ENCODE results near the gene AKR1C3.
"Not testable (repeated sequence)": the region's sequence is repeated elsewhere in the genome, so short reads cannot be mapped to it uniquely, and the experiment has no call there.

The AKR1C3 gene

DNA sequence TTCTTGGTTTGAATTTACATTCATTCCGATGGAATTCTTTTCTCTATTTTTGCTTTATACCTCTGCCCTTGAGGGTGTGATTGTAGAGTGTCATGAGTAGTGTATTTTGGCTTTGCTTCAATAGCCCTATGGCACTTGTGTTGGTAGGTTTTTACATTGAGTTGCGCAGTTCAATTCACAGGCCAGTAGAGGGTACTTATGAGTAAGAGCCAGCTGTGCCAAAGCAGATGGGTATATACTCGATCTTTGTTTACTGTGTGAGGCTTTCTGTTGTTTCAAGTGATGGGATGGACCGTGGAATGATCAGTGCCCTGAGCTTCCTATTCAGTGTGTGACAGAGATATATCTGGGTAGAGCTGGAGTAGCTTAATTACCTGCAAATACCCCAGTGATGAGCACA, 4.3 kb upstream of the AKR1C3 start:
- DNase-seq: peak in 1 of 5 donors; percentile 56

DNA sequence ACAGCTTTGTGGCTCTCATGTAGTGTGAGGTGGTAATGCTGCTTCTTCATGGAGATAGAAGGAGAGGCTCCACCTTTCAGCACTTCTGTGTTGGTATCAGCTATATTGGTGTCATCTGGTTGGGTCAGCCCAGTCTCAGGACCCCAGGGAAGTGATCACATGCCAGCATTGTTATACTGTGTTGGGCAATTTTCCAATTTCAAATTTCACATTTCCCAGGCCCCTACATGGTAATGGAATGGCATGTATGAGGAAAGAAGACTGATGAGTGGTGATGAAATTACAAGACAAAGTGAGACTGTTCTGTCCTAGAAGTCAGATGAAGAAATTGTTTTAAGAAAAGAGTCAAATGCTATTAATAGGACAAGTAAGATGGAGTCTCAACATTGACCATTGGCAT, 3.7 kb upstream of the AKR1C3 start:
- DNase-seq: no peak

DNA sequence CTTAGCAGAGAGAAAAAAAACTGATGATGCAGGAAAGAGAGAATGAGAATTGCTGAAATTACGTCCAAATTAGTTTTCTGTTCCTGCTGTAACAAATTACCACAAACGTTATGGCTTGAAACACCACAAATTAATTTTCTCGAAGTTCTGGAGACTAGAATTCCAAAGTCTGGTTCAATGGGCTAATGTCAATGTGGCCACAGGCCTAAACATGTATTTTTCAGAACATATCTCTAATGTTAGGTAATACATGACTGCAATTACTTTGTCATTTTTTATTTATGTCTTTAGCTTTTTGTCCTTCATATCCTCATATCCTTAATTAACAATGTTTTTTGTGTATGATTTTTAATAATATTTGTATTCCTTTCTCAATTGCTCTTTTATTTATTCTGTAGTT, 3.0 kb upstream of the AKR1C3 start:
- DNase-seq: no peak

DNA sequence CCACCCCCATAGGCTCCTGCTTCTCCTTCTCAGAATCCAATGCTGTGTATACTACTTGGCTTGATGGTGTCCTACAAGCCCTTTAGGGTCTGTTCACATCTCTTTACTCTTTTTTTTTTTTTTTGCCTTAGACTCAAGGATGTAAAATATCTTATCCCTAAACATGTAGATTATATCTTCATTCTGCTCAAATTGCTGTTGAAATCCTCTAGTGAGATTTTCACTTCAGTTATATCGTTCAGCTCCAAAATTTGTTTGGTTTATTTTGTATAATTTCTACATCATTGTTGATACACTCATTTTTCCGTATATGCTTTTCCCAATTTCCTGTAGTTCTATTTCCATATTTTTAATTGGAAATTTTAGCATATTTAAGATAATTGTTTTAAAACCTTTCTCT, 1.8 kb upstream of the AKR1C3 start:
- no peak for DNase-seq

DNA sequence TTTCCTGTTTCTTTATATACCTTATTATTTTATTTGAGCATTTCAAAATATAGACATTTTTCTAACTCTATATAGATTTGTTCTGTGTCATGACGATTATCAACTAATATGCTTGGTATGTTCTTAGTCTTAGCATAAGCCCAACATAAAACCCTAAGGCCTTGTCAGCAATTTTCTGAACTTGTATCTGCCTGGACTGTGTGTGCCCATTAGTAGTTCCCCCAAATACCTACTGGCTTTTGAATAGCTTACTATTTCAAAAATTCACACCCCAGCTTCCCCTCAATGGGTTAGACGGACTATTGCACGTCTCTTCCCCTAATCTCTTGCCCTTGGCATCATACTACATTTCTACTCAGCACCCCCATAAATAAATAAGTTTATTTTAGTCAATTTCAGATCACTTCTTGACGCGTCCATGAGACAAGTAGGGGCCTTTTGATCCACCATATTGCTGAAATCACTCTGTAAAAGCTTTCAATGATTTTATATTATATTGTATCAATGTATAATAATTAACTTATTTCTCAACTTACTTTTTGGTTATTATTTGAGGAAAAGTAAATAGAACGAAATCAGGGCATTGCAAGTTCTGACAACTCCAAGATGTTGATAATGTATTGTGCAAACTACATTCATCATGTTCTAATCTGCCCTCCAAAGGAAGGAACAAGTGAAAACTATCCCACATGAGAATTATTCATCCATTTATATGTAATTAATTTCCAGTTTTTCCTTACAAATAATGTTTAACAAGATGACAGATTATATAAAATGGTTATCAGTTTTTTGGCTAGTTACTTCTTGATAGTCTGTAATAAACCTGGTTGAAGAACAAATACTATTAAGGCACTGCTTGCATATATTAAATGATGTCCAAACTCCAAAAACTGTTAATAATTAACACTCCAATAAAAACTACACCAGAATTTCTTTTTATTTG, 1.1 kb upstream of the AKR1C3 start:
- no peak for DNase-seq

DNA sequence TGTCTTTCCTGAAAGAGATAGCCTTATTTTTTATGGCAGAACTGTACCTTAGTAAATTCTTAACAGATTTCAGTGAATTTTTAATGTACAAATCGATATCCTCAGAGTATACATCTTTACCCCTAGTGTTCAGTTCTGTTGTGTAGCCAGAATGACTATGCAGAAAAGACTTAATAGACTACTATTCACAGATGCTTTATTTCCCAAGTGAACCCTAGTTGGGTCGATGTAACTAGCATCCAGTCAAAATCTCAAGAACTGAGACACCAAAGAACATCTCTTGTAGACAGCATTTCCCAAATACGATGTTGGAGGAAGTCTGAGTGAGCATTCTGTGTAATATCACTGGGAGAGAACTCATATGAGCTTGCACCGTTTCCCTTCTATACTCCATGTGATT, 1.5 kb downstream of the AKR1C3 start:
- DNase-seq: no peak

DNA sequence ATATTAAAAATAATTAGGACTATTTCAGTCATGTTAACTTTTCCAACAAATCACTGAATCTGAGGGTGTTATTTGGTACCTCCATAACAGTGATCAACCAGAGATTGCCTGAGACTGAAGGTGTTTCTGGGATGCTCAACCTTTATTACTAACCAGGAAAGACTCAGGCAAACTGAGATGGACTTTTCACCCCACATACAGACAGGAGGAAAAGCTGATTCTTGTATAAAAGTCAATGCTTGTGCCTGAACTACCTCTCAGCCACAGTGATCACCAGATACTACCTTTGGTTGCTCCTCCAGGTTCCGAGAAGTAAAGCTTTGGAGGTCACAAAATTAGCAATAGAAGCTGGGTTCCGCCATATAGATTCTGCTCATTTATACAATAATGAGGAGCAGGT, 1.9 kb downstream of the AKR1C3 start:
- DNase-seq: no peak

DNA sequence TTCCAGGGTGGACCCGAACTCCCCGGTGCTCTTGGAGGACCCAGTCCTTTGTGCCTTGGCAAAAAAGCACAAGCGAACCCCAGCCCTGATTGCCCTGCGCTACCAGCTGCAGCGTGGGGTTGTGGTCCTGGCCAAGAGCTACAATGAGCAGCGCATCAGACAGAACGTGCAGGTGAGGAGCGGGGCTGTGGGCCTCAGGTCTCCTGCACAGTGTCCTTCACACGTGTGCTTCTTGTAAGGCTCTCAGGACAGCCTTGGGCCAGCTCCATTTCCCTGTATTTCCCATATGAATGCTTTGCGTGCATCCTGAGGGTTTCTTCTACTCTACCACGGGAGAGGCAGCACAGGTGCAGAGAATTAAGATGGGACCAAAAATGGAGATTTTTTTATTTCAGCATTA, 8.3 kb downstream of the AKR1C3 start:
- not testable (repeated sequence) for DNase-seq

DNA sequence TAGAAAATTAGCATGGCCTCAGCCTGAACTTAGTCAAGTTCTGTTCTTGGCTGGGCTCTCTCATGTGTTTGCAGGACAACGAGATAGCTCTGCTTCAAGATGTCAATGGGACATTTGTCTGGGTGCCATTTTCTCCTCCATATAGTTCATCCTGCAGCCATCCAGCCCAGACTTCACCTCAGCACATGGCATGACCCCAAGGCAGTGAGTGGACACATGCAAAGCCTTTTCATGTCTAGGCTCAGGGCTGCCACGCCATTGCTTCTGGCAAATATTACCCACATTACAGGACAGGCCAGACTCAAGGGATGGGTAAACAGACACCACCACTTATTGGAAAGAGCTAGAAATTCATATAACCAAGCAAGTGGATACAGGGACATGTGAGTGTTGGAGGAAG, 9.3 kb downstream of the AKR1C3 start:
- no peak for DNase-seq

DNA sequence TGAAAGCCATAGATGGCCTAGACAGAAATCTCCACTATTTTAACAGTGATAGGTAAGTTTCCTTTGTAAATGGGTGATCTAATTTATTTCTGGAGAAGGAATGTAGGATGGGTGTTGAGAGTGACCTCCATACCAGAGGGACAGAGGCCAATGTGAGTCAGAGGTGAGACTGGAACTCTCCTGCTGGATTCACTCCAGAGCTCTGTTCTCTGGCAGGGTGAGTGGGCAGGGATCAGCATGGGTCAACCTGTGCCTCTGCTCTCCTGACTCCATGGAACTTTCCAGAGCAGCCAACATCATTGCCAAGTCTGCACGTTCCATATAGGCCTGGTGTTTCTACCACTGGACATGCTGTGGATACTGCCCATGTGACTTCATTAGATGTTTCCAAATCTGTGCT, 11.4 kb downstream of the AKR1C3 start:
- DNase-seq: no peak

DNA sequence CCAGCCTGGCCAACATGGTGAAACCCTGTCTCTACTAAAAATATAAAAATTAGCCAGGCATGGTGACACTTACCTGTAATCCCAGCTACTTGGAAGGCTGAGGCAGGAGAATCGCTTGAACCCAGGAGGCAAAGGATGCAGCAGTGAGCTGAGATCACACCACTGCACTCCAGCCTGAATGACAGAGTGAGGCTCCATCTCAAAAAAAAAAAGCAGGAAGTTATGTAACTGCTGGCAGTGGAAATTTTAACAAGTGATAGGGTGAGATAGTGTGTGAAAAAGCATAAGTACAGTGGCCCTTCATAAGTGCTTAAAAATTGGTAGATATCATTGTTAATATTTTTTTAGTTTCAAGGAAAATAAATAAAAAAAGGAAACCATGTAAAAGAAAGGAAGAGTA, 12.3 kb downstream of the AKR1C3 start:
- DNase-seq: no peak

DNA sequence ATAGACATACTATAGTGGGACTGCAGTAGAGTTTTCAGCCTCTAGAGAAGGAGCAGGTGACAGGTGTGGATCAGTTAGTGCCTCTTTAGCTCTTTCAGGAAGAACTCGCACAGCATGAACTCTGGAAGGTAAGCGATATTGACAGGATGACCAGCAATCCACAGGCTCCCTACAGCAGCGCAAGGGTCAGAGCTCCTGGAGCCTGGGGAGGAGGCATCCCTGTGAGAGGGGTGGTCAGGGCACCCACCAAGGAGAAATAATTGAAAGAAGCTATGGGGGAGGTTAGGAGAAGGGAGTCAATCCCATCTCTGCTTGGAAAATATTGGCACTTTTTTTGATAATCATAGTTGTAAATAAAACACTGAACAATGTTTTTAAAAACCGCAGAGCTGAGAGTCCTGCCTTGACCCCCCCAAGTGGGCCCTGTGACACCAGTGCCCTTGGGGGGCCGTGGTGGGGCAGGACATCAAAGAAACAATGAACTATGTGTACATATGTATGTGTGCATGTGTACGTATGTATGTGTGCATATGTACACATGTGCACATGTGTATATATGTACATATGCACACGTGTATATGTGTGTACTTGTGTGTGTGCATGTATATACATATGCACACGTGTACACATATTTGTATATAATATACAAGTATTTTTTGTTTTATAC, 13.8 kb downstream of the AKR1C3 start:
- DNase-seq: no peak

DNA sequence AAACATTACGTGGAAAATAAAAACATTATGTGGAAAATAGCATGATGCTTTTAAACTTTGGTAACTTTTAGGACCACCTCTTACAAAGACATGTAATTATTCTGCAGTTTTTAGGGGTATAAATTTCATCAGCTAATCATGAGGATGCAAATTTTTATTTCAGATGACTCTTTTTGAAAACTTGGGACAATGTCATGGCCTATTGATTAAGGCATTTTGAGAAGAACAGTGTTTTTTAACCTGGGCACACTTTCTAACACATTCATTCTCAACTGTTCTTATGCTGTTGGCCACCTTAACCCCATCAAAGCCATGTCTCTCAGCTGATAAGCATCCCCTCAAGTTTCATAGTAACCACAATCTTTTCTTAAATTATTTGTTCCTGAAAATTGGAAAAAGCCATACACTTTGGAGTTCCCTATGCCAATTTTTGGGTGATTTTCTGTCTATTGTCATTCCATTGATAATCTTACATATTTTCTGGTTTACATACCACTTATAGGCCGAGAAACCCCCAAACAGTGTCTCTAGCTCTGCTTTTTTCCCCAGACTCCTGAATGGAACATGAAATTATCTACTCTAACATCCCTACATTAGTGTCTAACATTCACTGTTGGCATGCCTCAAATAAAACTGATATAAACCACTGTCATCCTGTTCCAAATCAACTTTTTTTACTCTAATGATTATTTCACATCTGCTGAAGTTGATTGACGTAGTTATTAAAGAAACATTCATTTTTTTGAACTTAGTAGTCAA, 14.6 kb downstream of the AKR1C3 start:
- no peak for DNase-seq

DNA sequence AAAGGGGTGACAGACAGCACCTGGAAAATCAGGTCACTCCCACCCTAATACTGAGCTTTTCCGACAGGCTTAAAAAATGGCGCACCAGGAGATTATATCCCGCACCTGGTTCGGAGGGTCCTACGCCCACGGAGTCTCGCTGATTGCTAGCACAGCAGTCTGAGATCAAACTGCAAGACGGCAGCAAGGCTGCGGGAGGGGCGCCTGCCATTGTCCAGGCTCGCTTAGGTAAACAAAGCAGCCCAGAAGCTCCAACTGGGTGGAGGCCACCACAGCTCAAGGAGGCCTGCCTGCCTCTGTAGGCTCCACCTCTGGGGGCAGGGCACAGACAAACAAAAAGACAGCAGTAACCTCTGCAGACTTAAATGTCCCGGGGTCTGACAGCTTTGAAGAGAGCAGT, 15.6 kb downstream of the AKR1C3 start:
- not testable (repeated sequence) for DNase-seq

DNA sequence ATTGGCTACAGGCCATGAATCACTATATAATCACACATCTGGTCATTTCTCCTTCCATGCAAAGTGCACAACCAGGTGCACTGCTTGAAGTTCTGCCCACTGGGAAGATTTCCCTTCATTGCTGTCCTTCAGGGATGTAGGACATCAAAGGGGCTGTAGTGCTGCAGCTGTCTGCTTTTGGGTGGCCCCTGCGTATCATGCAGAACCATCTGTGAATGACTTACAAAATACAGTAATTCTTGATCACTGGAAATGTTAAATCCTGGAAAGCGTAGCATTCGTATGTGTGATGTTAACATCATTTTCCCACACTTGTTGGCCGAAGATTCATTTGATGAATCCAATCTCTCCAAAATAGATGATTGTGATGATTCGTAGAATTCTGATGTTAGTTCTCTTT, 22.4 kb downstream of the AKR1C3 start:
- no peak for DNase-seq

DNA sequence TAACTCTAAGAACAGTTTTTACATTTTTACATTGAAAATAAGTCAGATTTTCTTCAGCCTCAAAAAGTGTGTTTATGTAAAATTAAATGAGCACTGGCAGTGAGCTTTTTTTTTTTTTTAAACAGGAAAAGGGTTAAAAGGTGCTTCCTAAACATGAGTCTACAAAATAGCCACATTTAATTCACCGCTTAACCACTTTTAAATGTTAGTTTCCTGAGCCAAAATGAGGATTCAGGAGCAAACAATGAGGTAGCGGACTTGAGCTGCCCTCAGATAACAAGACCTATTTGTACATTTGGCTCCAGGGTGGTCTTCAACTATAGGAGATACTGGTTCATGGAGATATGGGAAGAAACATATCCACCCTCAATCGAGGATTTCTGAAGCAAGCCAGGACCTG, 22.8 kb downstream of the AKR1C3 start:
- no peak for DNase-seq

DNA sequence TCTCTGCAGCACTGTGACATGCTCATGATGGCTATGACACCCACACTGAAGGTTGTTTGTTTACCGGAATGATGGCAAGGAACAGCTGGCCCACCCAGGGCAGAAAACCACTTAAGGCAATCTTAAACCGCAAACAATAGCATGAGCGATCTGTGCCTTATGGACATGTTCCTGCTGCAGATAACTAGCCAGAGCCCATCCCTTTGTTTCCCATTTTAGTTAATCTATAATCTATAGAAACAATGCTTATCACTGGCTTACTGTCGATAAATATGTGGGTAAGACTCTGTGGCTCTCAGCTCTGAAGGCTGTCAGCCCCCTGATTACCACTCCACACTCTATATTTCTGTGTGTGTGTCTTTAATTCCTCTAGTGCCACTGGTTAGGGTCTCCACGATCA, 25.8 kb downstream of the AKR1C3 start:
- not testable (repeated sequence) for DNase-seq

DNA sequence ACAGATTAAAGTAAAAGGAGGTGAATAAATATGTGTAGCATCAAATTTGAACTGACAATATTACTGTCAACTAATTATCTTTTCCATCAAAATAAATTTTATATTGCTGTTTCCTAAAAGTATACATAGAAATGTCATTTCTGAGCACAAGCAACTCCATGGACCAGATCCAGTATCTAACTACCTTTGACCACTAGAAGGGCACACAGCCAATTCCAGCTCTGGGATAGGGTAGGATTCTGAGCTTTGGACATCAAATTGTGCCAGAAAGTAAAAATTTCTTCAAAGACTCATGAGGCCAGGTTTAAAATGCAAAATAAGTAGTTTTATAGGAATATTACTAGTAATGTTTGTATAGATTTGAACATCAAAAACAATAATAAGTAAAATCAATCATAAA, 29.7 kb downstream of the AKR1C3 start:
- no peak for DNase-seq

DNA sequence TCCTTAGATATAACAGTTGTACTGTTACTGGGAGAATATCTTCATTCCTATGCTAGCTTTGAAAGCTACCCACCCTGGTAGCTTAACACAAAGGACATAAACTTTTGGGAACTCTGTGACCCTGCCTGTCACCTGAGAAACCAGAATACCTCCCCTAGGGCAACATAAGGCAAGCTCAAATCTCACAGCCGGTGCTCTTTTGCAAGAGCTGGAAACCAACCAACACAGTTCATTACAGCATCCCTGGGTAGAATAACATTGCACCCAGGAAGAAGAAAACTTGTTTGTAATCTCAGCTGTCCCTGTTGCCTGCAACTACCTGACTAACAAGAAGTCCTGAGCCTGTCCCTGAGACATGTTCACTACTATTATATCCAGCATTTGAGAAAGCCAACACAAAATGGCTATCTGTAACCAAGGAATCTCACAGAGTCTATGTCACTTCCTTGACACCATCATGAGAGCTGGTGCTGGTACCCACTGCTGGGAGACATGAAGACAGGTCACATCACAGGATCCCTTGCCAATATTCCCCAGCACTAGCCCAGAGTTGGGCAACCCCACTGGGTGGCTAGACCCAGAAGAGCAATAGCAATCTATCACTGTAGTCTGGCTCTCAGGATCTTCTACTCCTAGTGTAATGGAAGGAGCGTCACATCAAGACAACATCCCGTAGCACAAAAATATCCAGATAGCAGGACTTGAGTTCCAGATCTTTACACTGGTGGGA, 31.3 kb downstream of the AKR1C3 start:
- DNase-seq: no peak

DNA sequence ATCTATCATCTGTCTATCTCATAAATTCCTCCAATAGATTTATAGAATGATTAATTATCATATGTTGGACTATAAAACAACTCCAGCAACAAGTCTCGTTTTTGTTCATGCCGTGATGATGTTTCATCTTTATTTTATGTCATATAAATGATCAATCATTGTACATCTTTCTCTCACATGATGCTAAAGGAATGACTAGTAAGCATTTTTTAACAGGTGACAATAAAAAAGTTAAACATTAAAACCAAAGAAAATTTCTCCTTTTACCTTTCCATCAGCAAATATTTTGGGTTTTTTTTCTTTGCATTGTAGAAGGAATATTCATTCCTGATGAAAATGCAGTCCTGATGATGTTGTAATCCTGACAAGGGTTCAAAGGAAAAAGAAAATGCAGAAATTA, 41.4 kb downstream of the AKR1C3 start:
- no peak for DNase-seq

DNA sequence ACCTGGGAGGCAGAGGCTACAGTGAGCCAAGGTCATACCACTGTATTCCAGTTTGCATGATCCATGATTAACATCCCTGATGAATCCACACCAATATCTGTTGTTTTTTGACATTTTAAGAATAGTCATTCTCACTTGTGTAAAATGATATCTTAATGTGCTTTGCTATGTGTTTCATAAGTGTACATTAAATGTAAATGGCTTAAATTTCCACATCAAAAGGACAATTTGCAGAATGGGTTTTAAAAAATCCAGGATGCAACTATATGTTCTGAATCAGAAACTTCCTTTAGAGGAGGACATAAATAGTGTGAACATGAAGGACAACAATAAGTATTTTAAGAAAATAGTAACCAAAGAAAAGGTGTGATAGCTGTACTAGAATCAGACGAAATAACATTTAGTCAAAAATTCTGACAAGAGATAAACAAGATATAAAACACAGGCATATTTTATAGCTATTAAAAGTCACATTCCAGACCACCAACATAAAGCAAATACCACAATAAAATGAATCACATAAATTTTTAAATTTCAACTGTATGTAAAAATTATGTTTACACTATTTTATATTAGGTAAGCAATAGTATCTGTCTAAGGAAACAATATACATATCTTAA, 42.4 kb downstream of the AKR1C3 start:
- no peak for DNase-seq

DNA sequence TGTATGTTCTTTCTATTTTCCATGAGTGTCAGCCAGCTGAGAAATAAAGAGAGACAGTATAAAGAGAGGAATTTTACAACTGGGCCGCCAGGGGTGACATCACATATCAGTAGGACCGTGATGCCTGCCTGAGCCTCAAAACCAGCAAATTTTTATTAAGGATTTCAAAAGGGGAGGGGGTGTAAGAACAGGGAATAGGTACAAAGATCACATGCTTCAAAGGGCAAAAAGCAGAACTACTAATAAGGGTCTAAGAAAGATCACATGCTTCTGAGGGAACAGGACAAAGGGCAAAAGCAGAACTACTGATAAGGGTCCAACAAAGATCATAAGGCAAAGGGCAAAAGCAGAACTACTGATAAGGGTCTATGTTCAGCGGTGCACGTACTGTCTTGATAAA, 43.5 kb downstream of the AKR1C3 start:
- DNase-seq: not testable (repeated sequence)

Data from T-helper 1 cell (primary cell).